WTC11 (cell line): ENCODE results near the gene WWOX. TPM values are rescaled to one million over a fixed set of nuclear protein-coding genes. Genes with fewer than 3 reads are reported as not detected.

Experiments
- ATAC-seq: fragments of 200-7000 bp; cut with Tn5 transposase; 2 replicates; pipeline ENCODE4 v1.10.0; 2021; ENCODE audit warnings: mild to moderate bottlenecking, moderate library complexity
- CTCF ChIA-PET: fragments of 300-600 bp; sonication (Branson Sonifier 250); formaldehyde crosslinking; loops from one replicate; lab custom pipeline; 2021; ENCODE audit warnings: antibody characterized with exemption; lab: Charles Lee
- POLR2A ChIA-PET: fragments of 350-600 bp; sonication (Branson Sonifier 250); formaldehyde crosslinking; loops from one replicate; lab custom pipeline; 2021; ENCODE audit warnings: antibody characterized with exemption; lab: Charles Lee
- DNase-seq: peaks from one replicate; pipeline ENCODE4 v3.0.0; 2021; ENCODE audit warnings: low spot score
- H3K27ac Mint-ChIP-seq: 2 replicates; pipeline ENCODE4 v1.8.0; 2021; ENCODE audit warnings: mixed read lengths
- H3K27me3 Mint-ChIP-seq: 2 replicates; pipeline ENCODE4 v1.8.0; 2021; ENCODE audit warnings: low read depth, mild to moderate bottlenecking, moderate library complexity, mixed read lengths
- H3K36me3 Mint-ChIP-seq: 2 replicates; pipeline ENCODE4 v1.8.0; 2021; ENCODE audit warnings: mixed read lengths
- H3K4me1 Mint-ChIP-seq: 2 replicates; pipeline ENCODE4 v1.8.0; 2022; ENCODE audit warnings: mixed read lengths
- H3K4me3 Mint-ChIP-seq: 2 replicates; pipeline ENCODE4 v1.8.0; 2021; ENCODE audit warnings: mild to moderate bottlenecking, moderate library complexity, mixed read lengths
- H3K9me3 Mint-ChIP-seq: 2 replicates; pipeline ENCODE4 v1.8.0; 2021; ENCODE audit warnings: mixed read lengths
- AFF4 ChIP-seq: sonication (generic); formaldehyde crosslinking; IDR thresholded peaks from 2 replicates; pipeline ENCODE4 v1.8.1; 2023; ENCODE audit warnings: mild to moderate bottlenecking, missing genetic modification reagents, borderline replicate concordance
- ATF1 ChIP-seq: sonication (generic); formaldehyde crosslinking; IDR thresholded peaks from 2 replicates; pipeline ENCODE4 v1.8.1; 2023; ENCODE audit warnings: mild to moderate bottlenecking, moderate library complexity, missing genetic modification reagents
- CREM ChIP-seq: sonication (generic); formaldehyde crosslinking; IDR thresholded peaks from 2 replicates; pipeline ENCODE4 v1.8.1; 2022; ENCODE audit warnings: mild to moderate bottlenecking, missing genetic modification reagents, moderate library complexity
- EMX1 ChIP-seq: fragments of 250-450 bp; sonication (Bioruptor Pico); IDR thresholded peaks from 2 replicates; pipeline ENCODE4 v1.8.0; 2021; ENCODE audit warnings: mild to moderate bottlenecking
- FOXJ3 ChIP-seq: sonication (generic); formaldehyde crosslinking; IDR thresholded peaks from 2 replicates; pipeline ENCODE4 v1.9.0; 2021; ENCODE audit warnings: missing genetic modification reagents, mild to moderate bottlenecking, borderline replicate concordance
- FOXK1 ChIP-seq: sonication (generic); formaldehyde crosslinking; IDR thresholded peaks from 2 replicates; pipeline ENCODE4 v1.8.0; 2022; ENCODE audit warnings: mild to moderate bottlenecking, moderate library complexity, missing genetic modification reagents
- GABPB1 ChIP-seq: sonication (generic); formaldehyde crosslinking; IDR thresholded peaks from 2 replicates; pipeline ENCODE4 v1.8.1; 2023; ENCODE audit warnings: mild to moderate bottlenecking, missing genetic modification reagents
- GTF2I ChIP-seq: fragments of 250-450 bp; sonication (Bioruptor Pico); conservative IDR thresholded peaks from 2 replicates; pipeline ENCODE4 v1.4.0; 2021; ENCODE audit warnings: mild to moderate bottlenecking
- NFATC4 ChIP-seq: fragments of 250-450 bp; sonication (Bioruptor Pico); IDR thresholded peaks from 2 replicates; pipeline ENCODE4 v1.9.0; 2021; ENCODE audit warnings: mild to moderate bottlenecking
- NFE2L1 ChIP-seq: sonication (generic); formaldehyde crosslinking; IDR thresholded peaks from 2 replicates; pipeline ENCODE4 v1.8.1; 2023; ENCODE audit warnings: missing genetic modification reagents
- NR3C1 ChIP-seq: sonication (generic); formaldehyde crosslinking; conservative IDR thresholded peaks from 2 replicates; pipeline ENCODE4 v1.8.1; 2023; ENCODE audit warnings: low read depth, mild to moderate bottlenecking, missing genetic modification reagents
- OVOL2 ChIP-seq: fragments of 250-450 bp; sonication (Bioruptor Pico); IDR thresholded peaks from 2 replicates; pipeline ENCODE4 v1.9.0; 2021; ENCODE audit warnings: mild to moderate bottlenecking, borderline replicate concordance
- PRRX2 ChIP-seq: fragments of 250-450 bp; sonication (Bioruptor Pico); IDR thresholded peaks from 2 replicates; pipeline ENCODE4 v1.8.0; 2021; ENCODE audit warnings: mild to moderate bottlenecking
- TEAD1 ChIP-seq: sonication (generic); formaldehyde crosslinking; IDR thresholded peaks from 2 replicates; pipeline ENCODE4 v1.8.0; 2022; ENCODE audit warnings: mild to moderate bottlenecking, missing genetic modification reagents
- USF1 ChIP-seq: sonication (generic); formaldehyde crosslinking; IDR thresholded peaks from 2 replicates; pipeline ENCODE4 v1.8.0; 2022; ENCODE audit warnings: mild to moderate bottlenecking, missing genetic modification reagents
- ZBTB43 ChIP-seq: sonication (generic); formaldehyde crosslinking; IDR thresholded peaks from 2 replicates; pipeline ENCODE4 v1.8.1; 2023; ENCODE audit warnings: mild to moderate bottlenecking, missing genetic modification reagents
- ZNF138 ChIP-seq: sonication (generic); formaldehyde crosslinking; conservative IDR thresholded peaks from 2 replicates; pipeline ENCODE4 v1.8.1; 2022; ENCODE audit warnings: mild to moderate bottlenecking, moderate library complexity, missing genetic modification reagents
- ZNF396 ChIP-seq: fragments of 250-450 bp; sonication (Bioruptor Pico); IDR thresholded peaks from 2 replicates; pipeline ENCODE4 v1.8.0; 2021; ENCODE audit warnings: mild to moderate bottlenecking, moderate library complexity, borderline replicate concordance
- ZNF423 ChIP-seq: fragments of 250-450 bp; sonication (Bioruptor Pico); IDR thresholded peaks from 2 replicates; pipeline ENCODE4 v2.1.2; 2022; ENCODE audit warnings: mild to moderate bottlenecking, moderate library complexity
- ZNF532 ChIP-seq: fragments of 250-450 bp; sonication (Bioruptor Pico); IDR thresholded peaks from 2 replicates; pipeline ENCODE4 v1.9.0; 2021; ENCODE audit warnings: mild to moderate bottlenecking, borderline replicate concordance
- total RNA-seq: library from RNA; stranded (reverse); gene quantifications from 3 replicates; pipeline ENCODE4 v1.2.3, GENCODE V29; 2021
- TF ChIP-seq, protein P1 (sequence below): sonication (generic); formaldehyde crosslinking; IDR thresholded peaks from 2 replicates; pipeline ENCODE4 v1.8.0; 2022; ENCODE audit warnings: mild to moderate bottlenecking, missing genetic modification reagents
- TF ChIP-seq, protein P2 (sequence below): sonication (generic); formaldehyde crosslinking; IDR thresholded peaks from 2 replicates; pipeline ENCODE4 v1.8.0; 2022; ENCODE audit warnings: mild to moderate bottlenecking, missing genetic modification reagents

WWOX gene
- total RNA-seq, 1 experiment from 2014 or later: 15.7 TPM

GRCh38 chr16:78348886-78349285 is 249.4 kb downstream of the WWOX start:
- Mint-ChIP-seq H3K27ac (no peak overlapping the region), H3K4me3 (no peak overlapping the region), H3K27me3 (no peaks in the 10 kb centered on the region), H3K36me3 (no peaks in the 10 kb centered on the region), H3K9me3 (peaks cover 9% of the 10 kb centered on the region), H3K4me1 (peaks cover 5% of the 10 kb centered on the region)
- TF ChIP-seq ZNF138 (CRISPR knock-in tag): no peak
- no peak for TF ChIP-seq ZNF423 (CRISPR knock-in tag)
- no peak for TF ChIP-seq ZNF396
- no peak for TF ChIP-seq GABPB1 (CRISPR knock-in tag)
- no peak for TF ChIP-seq USF1
- TF ChIP-seq EMX1 (CRISPR knock-in tag): no peak
- TF ChIP-seq, protein P1, sequence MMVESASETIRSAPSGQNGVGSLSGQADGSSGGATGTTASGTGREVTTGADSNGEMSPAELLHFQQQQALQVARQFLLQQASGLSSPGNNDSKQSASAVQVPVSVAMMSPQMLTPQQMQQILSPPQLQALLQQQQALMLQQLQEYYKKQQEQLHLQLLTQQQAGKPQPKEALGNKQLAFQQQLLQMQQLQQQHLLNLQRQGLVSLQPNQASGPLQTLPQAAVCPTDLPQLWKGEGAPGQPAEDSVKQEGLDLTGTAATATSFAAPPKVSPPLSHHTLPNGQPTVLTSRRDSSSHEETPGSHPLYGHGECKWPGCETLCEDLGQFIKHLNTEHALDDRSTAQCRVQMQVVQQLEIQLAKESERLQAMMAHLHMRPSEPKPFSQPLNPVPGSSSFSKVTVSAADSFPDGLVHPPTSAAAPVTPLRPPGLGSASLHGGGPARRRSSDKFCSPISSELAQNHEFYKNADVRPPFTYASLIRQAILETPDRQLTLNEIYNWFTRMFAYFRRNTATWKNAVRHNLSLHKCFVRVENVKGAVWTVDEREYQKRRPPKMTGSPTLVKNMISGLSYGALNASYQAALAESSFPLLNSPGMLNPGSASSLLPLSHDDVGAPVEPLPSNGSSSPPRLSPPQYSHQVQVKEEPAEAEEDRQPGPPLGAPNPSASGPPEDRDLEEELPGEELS (CRISPR knock-in tag): no peak
- TF ChIP-seq AFF4: no peak
- no peak for TF ChIP-seq CREM
- no peak for TF ChIP-seq OVOL2 (CRISPR knock-in tag)
- no peak for TF ChIP-seq TEAD1
- no peak for TF ChIP-seq NFE2L1
- DNase-seq (no peak), ATAC-seq (no peak)
- ChIA-PET POLR2A (no interaction called here), CTCF (no interaction called here)

- Mint-ChIP-seq H3K4me3 (no peak overlapping the region), H3K27me3 (no peaks in the 10 kb centered on the region), H3K27ac (no peak overlapping the region), H3K36me3 (no peaks in the 10 kb centered on the region), H3K4me1 (no peaks in the 10 kb centered on the region), H3K9me3 (peaks cover 8% of the 10 kb centered on the region)
- POLR2A ChIA-PET: no interaction called here
- ATAC-seq (no peak), DNase-seq (no peak)
- CTCF ChIA-PET: no interaction called here
- no peak for TF ChIP-seq ZNF532 (CRISPR knock-in tag)
- no peak for TF ChIP-seq FOXK1
- TF ChIP-seq FOXJ3 (CRISPR knock-in tag): no peak
- TF ChIP-seq NR3C1 (CRISPR knock-in tag): no peak
- TF ChIP-seq GTF2I (CRISPR knock-in tag): no peak
- TF ChIP-seq GABPB1 (CRISPR knock-in tag): no peak
- no peak for TF ChIP-seq ATF1
- no peak for TF ChIP-seq PRRX2
- TF ChIP-seq ZBTB43: no peak
- TF ChIP-seq NFATC4 (CRISPR knock-in tag): no peak
- TF ChIP-seq, protein P2, sequence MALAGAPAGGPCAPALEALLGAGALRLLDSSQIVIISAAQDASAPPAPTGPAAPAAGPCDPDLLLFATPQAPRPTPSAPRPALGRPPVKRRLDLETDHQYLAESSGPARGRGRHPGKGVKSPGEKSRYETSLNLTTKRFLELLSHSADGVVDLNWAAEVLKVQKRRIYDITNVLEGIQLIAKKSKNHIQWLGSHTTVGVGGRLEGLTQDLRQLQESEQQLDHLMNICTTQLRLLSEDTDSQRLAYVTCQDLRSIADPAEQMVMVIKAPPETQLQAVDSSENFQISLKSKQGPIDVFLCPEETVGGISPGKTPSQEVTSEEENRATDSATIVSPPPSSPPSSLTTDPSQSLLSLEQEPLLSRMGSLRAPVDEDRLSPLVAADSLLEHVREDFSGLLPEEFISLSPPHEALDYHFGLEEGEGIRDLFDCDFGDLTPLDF (CRISPR knock-in tag): no peak
These were observed 252.7 kb downstream of the WWOX start for GRCh38 chr16:78352184-78352583.
